H9 (cell line): ENCODE results near the gene LRRC8B. TPM values are rescaled to one million over a fixed set of nuclear protein-coding genes. Genes with fewer than 3 reads are reported as not detected.

Experiments
- DNase-seq: peaks from one replicate; pipeline ENCODE4 v3.0.0-alpha.2; 2017
- H2AFZ ChIP-seq: one replicate; pipeline ENCODE4 v1.6.1; 2013; ENCODE audit warnings: mild to moderate bottlenecking, low read length, control low read depth, moderate library complexity
- H2AK5ac ChIP-seq: 2 replicates; pipeline ENCODE4 v1.6.1; 2013; ENCODE audit warnings: low read length, control low read depth, mixed read lengths; ENCODE audit not compliant: insufficient read length
- H2BK120ac ChIP-seq: one replicate; pipeline ENCODE4 v1.6.1; 2013; ENCODE audit warnings: low read depth, mild to moderate bottlenecking, low read length, control low read depth, inconsistent platforms; ENCODE audit not compliant: poor library complexity, severe bottlenecking
- H2BK12ac ChIP-seq: 2 replicates; pipeline ENCODE4 v1.6.1; 2013; ENCODE audit warnings: low read length, control low read depth, mixed read lengths, low read depth; ENCODE audit not compliant: insufficient read length
- H2BK15ac ChIP-seq: 2 replicates; pipeline ENCODE4 v1.6.1; 2013; ENCODE audit warnings: low read depth, low read length, control low read depth
- H2BK20ac ChIP-seq: one replicate; pipeline ENCODE4 v1.6.1; 2013; ENCODE audit warnings: low read depth, mild to moderate bottlenecking, low read length, control low read depth, inconsistent platforms; ENCODE audit not compliant: poor library complexity, severe bottlenecking
- H2BK5ac ChIP-seq: 2 replicates; pipeline ENCODE4 v1.6.1; 2013; ENCODE audit warnings: low read length, control low read depth, mixed read lengths; ENCODE audit not compliant: insufficient read length
- H3K14ac ChIP-seq: 2 replicates; pipeline ENCODE4 v1.6.1; 2013; ENCODE audit warnings: low read length, control low read depth; ENCODE audit not compliant: insufficient read depth
- H3K18ac ChIP-seq: 2 replicates; pipeline ENCODE4 v1.6.1; 2013; ENCODE audit warnings: low read depth, mild to moderate bottlenecking, mixed read lengths, low read length, control low read depth; ENCODE audit not compliant: insufficient read length
- H3K23ac ChIP-seq: 2 replicates; pipeline ENCODE4 v1.6.1; 2013; ENCODE audit warnings: low read length, control low read depth, mixed read lengths, low read depth; ENCODE audit not compliant: insufficient read length
- H3K23me2 ChIP-seq: 2 replicates; pipeline ENCODE4 v1.6.1; 2013; ENCODE audit warnings: low read depth, mild to moderate bottlenecking, mixed read lengths, low read length, control low read depth; ENCODE audit not compliant: insufficient read length, poor library complexity, severe bottlenecking
- H3K27ac ChIP-seq: 2 replicates; pipeline ENCODE4 v1.5.1; 2013; ENCODE audit warnings: low read length, control low read depth, mixed read lengths, low read depth; ENCODE audit not compliant: insufficient read length
- H3K27me3 ChIP-seq: 2 replicates; pipeline ENCODE4 v1.6.1; 2013; ENCODE audit warnings: low read length, control low read depth, inconsistent platforms; ENCODE audit not compliant: insufficient read depth
- H3K4ac ChIP-seq: 2 replicates; pipeline ENCODE4 v1.6.1; 2013; ENCODE audit warnings: low read depth, mild to moderate bottlenecking, control low read depth, inconsistent platforms, low read length, moderate library complexity
- H3K4me1 ChIP-seq: 2 replicates; pipeline ENCODE4 v1.6.1; 2013; ENCODE audit warnings: low read length, control low read depth, inconsistent platforms; ENCODE audit not compliant: insufficient read depth
- H3K4me2 ChIP-seq: 2 replicates; pipeline ENCODE4 v1.6.1; 2013; ENCODE audit warnings: low read length, control low read depth, mixed read lengths; ENCODE audit not compliant: insufficient read length, insufficient read depth
- H3K56ac ChIP-seq: 2 replicates; pipeline ENCODE4 v1.6.1; 2013; ENCODE audit warnings: low read depth, mild to moderate bottlenecking, mixed read lengths, low read length, control low read depth; ENCODE audit not compliant: insufficient read length
- H3K79me1 ChIP-seq: 2 replicates; pipeline ENCODE4 v1.6.1; 2013; ENCODE audit warnings: low read depth, mild to moderate bottlenecking, moderate library complexity, low read length, control low read depth, inconsistent platforms; ENCODE audit not compliant: insufficient read depth, poor library complexity, severe bottlenecking
- H3K79me2 ChIP-seq: 2 replicates; pipeline ENCODE4 v1.6.1; 2013; ENCODE audit warnings: low read length, control low read depth, inconsistent platforms; ENCODE audit not compliant: insufficient read depth
- H3K9ac ChIP-seq: 2 replicates; pipeline ENCODE4 v1.6.1; 2013; ENCODE audit warnings: low read length, control low read depth, mixed read lengths; ENCODE audit not compliant: insufficient read length; ENCODE audit errors: extremely low read depth
- H3K9me3 ChIP-seq: one replicate; pipeline ENCODE4 v1.6.1; 2013; ENCODE audit warnings: low read depth, low read length, inconsistent platforms; ENCODE audit not compliant: control insufficient read depth
- H3T11ph ChIP-seq: one replicate; pipeline ENCODE4 v1.6.1; 2013; ENCODE audit warnings: mild to moderate bottlenecking, low read length, control low read depth, inconsistent platforms
- H4K20me1 ChIP-seq: one replicate; pipeline ENCODE4 v1.6.1; 2013; ENCODE audit not compliant: control insufficient read depth, insufficient read length, insufficient read depth
- H4K5ac ChIP-seq: 2 replicates; pipeline ENCODE4 v1.6.1; 2013; ENCODE audit warnings: low read depth, mild to moderate bottlenecking, mixed read lengths, low read length, control low read depth; ENCODE audit not compliant: insufficient read length
- H4K8ac ChIP-seq: replicated peaks from 2 replicates; pipeline ENCODE4 v1.6.1; 2013; ENCODE audit warnings: low read length, control low read depth, mixed read lengths, low read depth; ENCODE audit not compliant: insufficient read length
- H4K91ac ChIP-seq: 2 replicates; pipeline ENCODE4 v1.6.1; 2013; ENCODE audit warnings: low read depth, mild to moderate bottlenecking, moderate library complexity, mixed read lengths, low read length, control low read depth; ENCODE audit not compliant: insufficient read length
- H3K27ac Mint-ChIP-seq, 3 experiments: 2 replicates in 2 of 3; 3 replicates in 1 of 3; pipeline ENCODE4 v1.8.0; 2020 to 2021; ENCODE audit warnings: mixed read lengths in 3 of 3, mild to moderate bottlenecking in 1 of 3, moderate library complexity in 1 of 3
- H3K27me3 Mint-ChIP-seq: 2 replicates; pipeline ENCODE4 v1.8.0; 2021; ENCODE audit warnings: low read depth, mild to moderate bottlenecking, moderate library complexity, mixed read lengths
- H3K36me3 Mint-ChIP-seq, 3 experiments: 2 replicates in 2 of 3; 3 replicates in 1 of 3; pipeline ENCODE4 v1.8.0; 2020 to 2021; ENCODE audit warnings: low read depth in 3 of 3, mixed read lengths in 3 of 3; ENCODE audit not compliant: insufficient read depth in 1 of 3
- H3K4me1 Mint-ChIP-seq, 2 experiments: 2 replicates each; pipeline ENCODE4 v1.8.0; 2020; ENCODE audit warnings: mixed read lengths in 2 of 2
- H3K4me3 Mint-ChIP-seq, 2 experiments: 2 replicates in 1 of 2; 3 replicates in 1 of 2; pipeline ENCODE4 v1.8.0; 2020 to 2021; ENCODE audit warnings: mild to moderate bottlenecking in 2 of 2, mixed read lengths in 2 of 2, moderate library complexity in 1 of 2
- H3K9me3 Mint-ChIP-seq, 2 experiments: 2 replicates in 1 of 2; 3 replicates in 1 of 2; pipeline ENCODE4 v1.8.0; 2020; ENCODE audit warnings: mild to moderate bottlenecking in 2 of 2, mixed read lengths in 2 of 2, moderate library complexity in 1 of 2
- WGBS: extraction: QIAGEN DNeasy Blood & Tissue Kit; methylation state at CpG from one replicate; pipeline ENCODE4 v1.1.7; 2013; ENCODE audit warnings: missing lambda C conversion rate, low lambda C conversion rate, mixed read lengths; ENCODE audit not compliant: insufficient read length; ENCODE audit errors: extremely low coverage; 5-methylcytosine and 5-hydroxymethylcytosine counted together
- total RNA-seq: library from RNA; stranded (reverse); gene quantifications from 2 replicates; pipeline ENCODE4 v1.2.1, GENCODE V29; 2021
- TF ChIP-seq, protein P1 (sequence below): fragments of 200-600 bp; sonication (generic); conservative IDR thresholded peaks from 3 replicates; pipeline ENCODE4 v1.8.0; 2021; ENCODE audit warnings: antibody characterized with exemption, mild to moderate bottlenecking

Gene LRRC8B
- total RNA-seq, 1 experiment from 2014 or later: 33.2 TPM

DNA sequence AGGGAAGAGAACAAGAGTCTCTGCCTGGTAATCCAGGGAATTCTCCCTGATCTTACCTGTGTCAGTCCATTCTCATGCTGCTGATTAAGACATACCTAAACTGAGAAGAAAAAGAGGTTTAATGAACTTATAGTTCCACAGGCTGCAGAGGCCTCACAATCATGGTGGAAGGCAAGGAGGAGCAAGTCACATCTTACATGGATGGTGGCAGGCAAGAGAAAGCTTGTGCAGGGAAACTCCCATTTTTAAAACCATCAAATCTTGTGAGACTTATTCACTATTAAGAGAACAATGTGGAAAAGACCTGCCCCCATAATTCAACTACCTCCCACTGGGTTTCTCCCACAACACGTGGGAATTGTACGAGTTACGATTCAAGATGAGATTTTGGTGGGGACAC, 34.2 kb upstream of the LRRC8B start:
- H3K9ac ChIP-seq: no peak overlapping the region
- no CpG with 5 or more reads among the region's 3 CpGs for WGBS
- H2BK120ac ChIP-seq: no peak overlapping the region
- no peak overlapping the region for H4K5ac ChIP-seq
- no peak overlapping the region for H2BK12ac ChIP-seq
- no peaks in the 10 kb centered on the region for H3K79me2 ChIP-seq
- Mint-ChIP-seq H3K4me1 (no peaks in the 10 kb centered on the region; a peak in 1 of 4 replicates), H3K4me3 (no peak overlapping the region), H3K27me3 (peaks cover 4% of the 10 kb centered on the region; the same call in 1 of the 2 replicates), H3K36me3 (peaks cover 9 to 16% (median 15%) of the 10 kb centered on the region in 3 experiments; a peak in 6 of 7 replicates), H3K9me3 (peaks cover 19 to 24% of the 10 kb centered on the region in 2 experiments), H3K27ac (no peak overlapping the region)
- no peak for DNase-seq
- no peak overlapping the region for H2AK5ac ChIP-seq
- H3K18ac ChIP-seq: no peak overlapping the region
- no peak overlapping the region for H2BK20ac ChIP-seq
- H3T11ph ChIP-seq: no peak overlapping the region
- H3K9me3 ChIP-seq: no peaks in the 10 kb centered on the region
- no peaks in the 10 kb centered on the region for H4K20me1 ChIP-seq
- H3K4me1 ChIP-seq: no peaks in the 10 kb centered on the region
- no peak overlapping the region for H3K23ac ChIP-seq
- H3K27ac ChIP-seq: no peak overlapping the region
- H3K4me2 ChIP-seq: no peak overlapping the region
- no peak overlapping the region for H2BK15ac ChIP-seq
- H3K27me3 ChIP-seq: no peaks in the 10 kb centered on the region
- no peak overlapping the region for H2BK5ac ChIP-seq
- TF ChIP-seq, protein P1, sequence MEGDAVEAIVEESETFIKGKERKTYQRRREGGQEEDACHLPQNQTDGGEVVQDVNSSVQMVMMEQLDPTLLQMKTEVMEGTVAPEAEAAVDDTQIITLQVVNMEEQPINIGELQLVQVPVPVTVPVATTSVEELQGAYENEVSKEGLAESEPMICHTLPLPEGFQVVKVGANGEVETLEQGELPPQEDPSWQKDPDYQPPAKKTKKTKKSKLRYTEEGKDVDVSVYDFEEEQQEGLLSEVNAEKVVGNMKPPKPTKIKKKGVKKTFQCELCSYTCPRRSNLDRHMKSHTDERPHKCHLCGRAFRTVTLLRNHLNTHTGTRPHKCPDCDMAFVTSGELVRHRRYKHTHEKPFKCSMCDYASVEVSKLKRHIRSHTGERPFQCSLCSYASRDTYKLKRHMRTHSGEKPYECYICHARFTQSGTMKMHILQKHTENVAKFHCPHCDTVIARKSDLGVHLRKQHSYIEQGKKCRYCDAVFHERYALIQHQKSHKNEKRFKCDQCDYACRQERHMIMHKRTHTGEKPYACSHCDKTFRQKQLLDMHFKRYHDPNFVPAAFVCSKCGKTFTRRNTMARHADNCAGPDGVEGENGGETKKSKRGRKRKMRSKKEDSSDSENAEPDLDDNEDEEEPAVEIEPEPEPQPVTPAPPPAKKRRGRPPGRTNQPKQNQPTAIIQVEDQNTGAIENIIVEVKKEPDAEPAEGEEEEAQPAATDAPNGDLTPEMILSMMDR: no peak
- no peaks in the 10 kb centered on the region for H3K79me1 ChIP-seq
- no peak overlapping the region for H3K56ac ChIP-seq
- no peaks in the 10 kb centered on the region for H3K23me2 ChIP-seq
- H4K91ac ChIP-seq: no peak overlapping the region
- no peak overlapping the region for H2AFZ ChIP-seq
- H3K4ac ChIP-seq: no peak overlapping the region
- H3K14ac ChIP-seq: no peak overlapping the region
- no peak overlapping the region for H4K8ac ChIP-seq
